Measurements from ENCODE around the gene ANKRD13D. TPM values are rescaled to one million over a fixed set of nuclear protein-coding genes. Genes with fewer than 3 reads are reported as not detected.

The ANKRD13D gene
- polyA plus RNA-seq, 1 of the 3 experiments (the other 2 are of a cell fraction), result 50.2 TPM

DNA sequence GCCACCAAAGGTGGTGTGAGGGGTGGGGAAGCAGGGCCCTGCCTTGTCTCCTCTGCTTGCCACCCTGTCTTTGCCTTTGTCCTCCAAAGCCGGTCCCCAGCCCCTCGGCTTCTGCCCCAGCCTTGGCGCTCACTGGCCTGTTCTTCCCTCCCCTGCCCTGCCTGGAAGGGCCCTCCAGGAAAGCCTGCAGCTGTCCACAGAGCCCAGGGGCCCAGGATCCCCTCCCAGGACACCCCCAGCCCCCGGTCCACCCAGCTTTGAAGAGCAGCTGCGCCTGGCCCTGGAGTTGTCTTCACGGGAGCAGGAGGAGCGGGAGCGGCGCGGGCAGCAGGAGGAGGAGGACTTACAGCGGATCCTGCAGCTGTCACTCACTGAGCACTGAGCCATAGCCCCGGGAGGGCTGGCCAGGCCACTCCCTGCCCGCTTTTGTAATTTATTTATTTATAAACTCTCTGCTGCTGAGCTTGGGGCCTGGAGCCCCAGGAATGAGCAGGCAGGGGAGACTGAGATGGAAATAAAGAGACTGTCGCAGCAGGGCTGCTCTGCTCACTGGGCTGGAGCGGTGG is 12.9 kb downstream of the ANKRD13D start:
- Histone ChIP-seq H3K9ac (no peak overlapping the region), H3K4me3 (ENCODE audit: low read depth in 2 of 2, low read length in 1 of 2) (no peak overlapping the region), H4K20me1 (ENCODE audit: insufficient read depth) (no peaks in the 10 kb centered on the region), H3K9me3 (no peaks in the 10 kb centered on the region), H3K4me2 (no peak overlapping the region), H3F3A (replicated peaks; ENCODE audit: insufficient read depth) (no peaks in the 10 kb centered on the region), H3K27me3 (ENCODE audit: insufficient read depth) (no peaks in the 10 kb centered on the region), H3K79me2 (ENCODE audit: insufficient read depth) (peaks cover 13% of the 10 kb centered on the region), H3K36me3 (replicated peaks in 1 of 2; ENCODE audit: control insufficient read depth in 1 of 2, insufficient read depth in 2 of 2, low read length in 1 of 2) (peaks cover 14 to 37% of the 10 kb centered on the region in 2 experiments), H3K4me1 (ENCODE audit: control insufficient read depth in 1 of 2, insufficient read depth in 2 of 2, low read depth in 1 of 2, low read length in 1 of 2) (peaks cover 13 to 17% of the 10 kb centered on the region in 2 experiments; a peak in 2 of 4 replicates), H3K9me2 (no peaks in the 10 kb centered on the region), H2AFZ (ENCODE audit: low read depth) (no peak overlapping the region), H3K27ac (ENCODE audit: low read depth in 2 of 2, low read length in 1 of 2) (no peak overlapping the region)
- ChIA-PET POLR2A (interaction anchor here (1.5 kb wide), 1 partner anchor 15 kb away, joined by 14 read pairs; no protein-coding TSS in a partner anchor), CTCF (interaction anchor here (0.7 to 5.1 kb wide), 8 partner anchors 9 to 1233 kb away, joined by 3 to 37 read pairs (median 4); partner anchors contain the start of gene ANKRD13D)
- 81% methylated on average over 15 of the region's 15 CpGs for WGBS (ENCODE audit: low lambda C conversion rate)
- no peak for DNase-seq
- TF ChIP-seq TEAD4 (IDR thresholded peaks at IDR 0.05; ENCODE audit: borderline replicate concordance, insufficient read depth), result no peak
- TF ChIP-seq, protein P1, sequence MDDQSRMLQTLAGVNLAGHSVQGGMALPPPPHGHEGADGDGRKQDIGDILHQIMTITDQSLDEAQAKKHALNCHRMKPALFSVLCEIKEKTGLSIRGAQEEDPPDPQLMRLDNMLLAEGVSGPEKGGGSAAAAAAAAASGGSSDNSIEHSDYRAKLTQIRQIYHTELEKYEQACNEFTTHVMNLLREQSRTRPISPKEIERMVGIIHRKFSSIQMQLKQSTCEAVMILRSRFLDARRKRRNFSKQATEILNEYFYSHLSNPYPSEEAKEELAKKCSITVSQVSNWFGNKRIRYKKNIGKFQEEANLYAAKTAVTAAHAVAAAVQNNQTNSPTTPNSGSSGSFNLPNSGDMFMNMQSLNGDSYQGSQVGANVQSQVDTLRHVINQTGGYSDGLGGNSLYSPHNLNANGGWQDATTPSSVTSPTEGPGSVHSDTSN (IDR thresholded peaks at IDR 0.05), result peak; percentile 38; the same call in 1 of the 2 replicates

DNA sequence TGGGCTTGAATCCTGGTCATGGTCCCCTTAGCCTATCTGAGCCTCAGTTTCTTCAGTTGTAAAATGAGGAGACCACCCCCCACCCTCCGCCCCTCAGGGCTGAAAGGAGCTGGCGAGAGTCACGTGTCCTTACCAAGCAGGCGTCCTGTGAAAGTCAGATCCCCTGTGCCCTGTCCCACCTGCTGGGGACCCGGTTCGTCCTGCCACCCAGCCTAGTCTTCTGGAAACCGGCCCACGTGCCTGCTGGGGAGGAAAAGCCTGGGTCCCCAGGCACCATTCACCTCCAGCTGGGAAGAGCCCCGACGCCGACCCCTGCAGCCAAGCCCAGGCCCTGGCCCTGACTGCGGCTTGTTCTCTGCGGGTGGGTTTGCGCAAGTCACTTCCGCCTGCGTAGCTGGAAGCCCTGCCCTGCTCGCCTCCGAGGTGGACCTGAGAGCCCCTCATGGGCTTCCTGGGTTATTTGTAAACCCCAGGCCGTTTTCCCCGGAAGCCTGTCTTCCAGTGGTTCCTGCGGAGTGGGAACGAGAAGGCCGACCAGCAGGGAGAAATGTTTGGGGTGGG is 13.5 kb downstream of the ANKRD13D start:
- H3K27ac ChIP-seq (ENCODE audit: low read depth in 2 of 2, low read length in 1 of 2), result no peak overlapping the region; a peak in 1 of 4 replicates
- no peaks in the 10 kb centered on the region for H3F3A ChIP-seq (replicated peaks; ENCODE audit: insufficient read depth)
- peak overlapping the region; percentile 87 to 88 for H3K4me3 ChIP-seq (ENCODE audit: low read depth in 2 of 2, low read length in 1 of 2)
- no peak overlapping the region for H3K9ac ChIP-seq
- H3K4me1 ChIP-seq (ENCODE audit: control insufficient read depth in 1 of 2, insufficient read depth in 2 of 2, low read depth in 1 of 2, low read length in 1 of 2), result peaks cover 13 to 17% of the 10 kb centered on the region in 2 experiments; a peak in 2 of 4 replicates
- no peak for DNase-seq
- H2AFZ ChIP-seq (ENCODE audit: low read depth), result no peak overlapping the region
- 82% methylated on average over 15 of the region's 23 CpGs for WGBS (ENCODE audit: low lambda C conversion rate)
- no peaks in the 10 kb centered on the region for H3K9me3 ChIP-seq
- POLR2A ChIA-PET, result interaction anchor here (1.5 to 1.6 kb wide), 2 partner anchors 14 to 15 kb away, joined by 5 to 14 read pairs; partner anchors contain the start of gene ANKRD13D
- no peaks in the 10 kb centered on the region for H4K20me1 ChIP-seq (ENCODE audit: insufficient read depth)
- H3K79me2 ChIP-seq (ENCODE audit: insufficient read depth), result peaks cover 9% of the 10 kb centered on the region; the same call in 1 of the 2 replicates
- no peaks in the 10 kb centered on the region for H3K27me3 ChIP-seq (ENCODE audit: insufficient read depth)
- peaks cover 12 to 37% of the 10 kb centered on the region in 2 experiments for H3K36me3 ChIP-seq (replicated peaks in 1 of 2; ENCODE audit: control insufficient read depth in 1 of 2, insufficient read depth in 2 of 2, low read length in 1 of 2)
- CTCF ChIA-PET, result interaction anchor here (0.7 to 5.1 kb wide), 13 partner anchors 9 to 1234 kb away, joined by 3 to 37 read pairs (median 4); partner anchors contain the start of gene ANKRD13D
- peak overlapping the region; percentile 92 for H3K4me2 ChIP-seq
- no peaks in the 10 kb centered on the region for H3K9me2 ChIP-seq
- no peak for TF ChIP-seq CHD2 (IDR thresholded peaks at IDR 0.05; ENCODE audit: low read length, partially characterized antibody)
- TF ChIP-seq EZH2phosphoT487 (IDR thresholded peaks at IDR 0.05; ENCODE audit: borderline replicate concordance, low read depth), result no peak
- TF ChIP-seq ELF1 (IDR thresholded peaks at IDR 0.05), result no peak
- TF ChIP-seq RFX5 (IDR thresholded peaks at IDR 0.05; ENCODE audit: low read length), result no peak
- no peak for TF ChIP-seq NFIC (IDR thresholded peaks at IDR 0.05; ENCODE audit: borderline replicate concordance)
- TF ChIP-seq POLR2AphosphoS5 (IDR thresholded peaks at IDR 0.05; ENCODE audit: low read depth, low read length), result no peak
- no peak for TF ChIP-seq TAF1 (IDR thresholded peaks at IDR 0.05; ENCODE audit: borderline replicate concordance, low read depth, low read length)
- no peak for TF ChIP-seq TCF12 (IDR thresholded peaks at IDR 0.05)
- TF ChIP-seq MXI1 (IDR thresholded peaks at IDR 0.05; ENCODE audit: low read depth, low read length), result no peak
- TF ChIP-seq, protein P2, sequence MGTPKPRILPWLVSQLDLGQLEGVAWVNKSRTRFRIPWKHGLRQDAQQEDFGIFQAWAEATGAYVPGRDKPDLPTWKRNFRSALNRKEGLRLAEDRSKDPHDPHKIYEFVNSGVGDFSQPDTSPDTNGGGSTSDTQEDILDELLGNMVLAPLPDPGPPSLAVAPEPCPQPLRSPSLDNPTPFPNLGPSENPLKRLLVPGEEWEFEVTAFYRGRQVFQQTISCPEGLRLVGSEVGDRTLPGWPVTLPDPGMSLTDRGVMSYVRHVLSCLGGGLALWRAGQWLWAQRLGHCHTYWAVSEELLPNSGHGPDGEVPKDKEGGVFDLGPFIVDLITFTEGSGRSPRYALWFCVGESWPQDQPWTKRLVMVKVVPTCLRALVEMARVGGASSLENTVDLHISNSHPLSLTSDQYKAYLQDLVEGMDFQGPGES (IDR thresholded peaks at IDR 0.05; ENCODE audit: low read depth, low read length), result no peak
- TF ChIP-seq NRF1 (IDR thresholded peaks at IDR 0.05; ENCODE audit: low read depth, low read length), result no peak
- TF ChIP-seq, protein P3, sequence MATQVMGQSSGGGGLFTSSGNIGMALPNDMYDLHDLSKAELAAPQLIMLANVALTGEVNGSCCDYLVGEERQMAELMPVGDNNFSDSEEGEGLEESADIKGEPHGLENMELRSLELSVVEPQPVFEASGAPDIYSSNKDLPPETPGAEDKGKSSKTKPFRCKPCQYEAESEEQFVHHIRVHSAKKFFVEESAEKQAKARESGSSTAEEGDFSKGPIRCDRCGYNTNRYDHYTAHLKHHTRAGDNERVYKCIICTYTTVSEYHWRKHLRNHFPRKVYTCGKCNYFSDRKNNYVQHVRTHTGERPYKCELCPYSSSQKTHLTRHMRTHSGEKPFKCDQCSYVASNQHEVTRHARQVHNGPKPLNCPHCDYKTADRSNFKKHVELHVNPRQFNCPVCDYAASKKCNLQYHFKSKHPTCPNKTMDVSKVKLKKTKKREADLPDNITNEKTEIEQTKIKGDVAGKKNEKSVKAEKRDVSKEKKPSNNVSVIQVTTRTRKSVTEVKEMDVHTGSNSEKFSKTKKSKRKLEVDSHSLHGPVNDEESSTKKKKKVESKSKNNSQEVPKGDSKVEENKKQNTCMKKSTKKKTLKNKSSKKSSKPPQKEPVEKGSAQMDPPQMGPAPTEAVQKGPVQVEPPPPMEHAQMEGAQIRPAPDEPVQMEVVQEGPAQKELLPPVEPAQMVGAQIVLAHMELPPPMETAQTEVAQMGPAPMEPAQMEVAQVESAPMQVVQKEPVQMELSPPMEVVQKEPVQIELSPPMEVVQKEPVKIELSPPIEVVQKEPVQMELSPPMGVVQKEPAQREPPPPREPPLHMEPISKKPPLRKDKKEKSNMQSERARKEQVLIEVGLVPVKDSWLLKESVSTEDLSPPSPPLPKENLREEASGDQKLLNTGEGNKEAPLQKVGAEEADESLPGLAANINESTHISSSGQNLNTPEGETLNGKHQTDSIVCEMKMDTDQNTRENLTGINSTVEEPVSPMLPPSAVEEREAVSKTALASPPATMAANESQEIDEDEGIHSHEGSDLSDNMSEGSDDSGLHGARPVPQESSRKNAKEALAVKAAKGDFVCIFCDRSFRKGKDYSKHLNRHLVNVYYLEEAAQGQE (IDR thresholded peaks at IDR 0.05; ENCODE audit: low read depth, low read length), result no peak
- TF ChIP-seq, protein P4, sequence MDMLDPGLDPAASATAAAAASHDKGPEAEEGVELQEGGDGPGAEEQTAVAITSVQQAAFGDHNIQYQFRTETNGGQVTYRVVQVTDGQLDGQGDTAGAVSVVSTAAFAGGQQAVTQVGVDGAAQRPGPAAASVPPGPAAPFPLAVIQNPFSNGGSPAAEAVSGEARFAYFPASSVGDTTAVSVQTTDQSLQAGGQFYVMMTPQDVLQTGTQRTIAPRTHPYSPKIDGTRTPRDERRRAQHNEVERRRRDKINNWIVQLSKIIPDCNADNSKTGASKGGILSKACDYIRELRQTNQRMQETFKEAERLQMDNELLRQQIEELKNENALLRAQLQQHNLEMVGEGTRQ (IDR thresholded peaks at IDR 0.05; ENCODE audit: borderline replicate concordance, low read depth, low read length), result no peak
- no peak for TF ChIP-seq YY1 (IDR thresholded peaks at IDR 0.05; ENCODE audit: low read depth)
- TF ChIP-seq, protein P5, sequence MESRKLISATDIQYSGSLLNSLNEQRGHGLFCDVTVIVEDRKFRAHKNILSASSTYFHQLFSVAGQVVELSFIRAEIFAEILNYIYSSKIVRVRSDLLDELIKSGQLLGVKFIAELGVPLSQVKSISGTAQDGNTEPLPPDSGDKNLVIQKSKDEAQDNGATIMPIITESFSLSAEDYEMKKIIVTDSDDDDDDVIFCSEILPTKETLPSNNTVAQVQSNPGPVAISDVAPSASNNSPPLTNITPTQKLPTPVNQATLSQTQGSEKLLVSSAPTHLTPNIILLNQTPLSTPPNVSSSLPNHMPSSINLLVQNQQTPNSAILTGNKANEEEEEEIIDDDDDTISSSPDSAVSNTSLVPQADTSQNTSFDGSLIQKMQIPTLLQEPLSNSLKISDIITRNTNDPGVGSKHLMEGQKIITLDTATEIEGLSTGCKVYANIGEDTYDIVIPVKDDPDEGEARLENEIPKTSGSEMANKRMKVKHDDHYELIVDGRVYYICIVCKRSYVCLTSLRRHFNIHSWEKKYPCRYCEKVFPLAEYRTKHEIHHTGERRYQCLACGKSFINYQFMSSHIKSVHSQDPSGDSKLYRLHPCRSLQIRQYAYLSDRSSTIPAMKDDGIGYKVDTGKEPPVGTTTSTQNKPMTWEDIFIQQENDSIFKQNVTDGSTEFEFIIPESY (IDR thresholded peaks at IDR 0.05; ENCODE audit: borderline replicate concordance, low read depth), result no peak

Data from SK-N-SH (cell line).